Astrocyte of the spinal cord (primary cell): ENCODE measurements around the gene CFL2.
"Not testable (repeated sequence)": the region's sequence is repeated elsewhere in the genome, so short reads cannot be mapped to it uniquely, and the experiment has no call there.

Experiments
- DNase-seq: peaks from one replicate; pipeline ENCODE4 v3.0.0; 2011; ENCODE audit warnings: low read depth, low spot score
- H3K4me3 ChIP-seq: 2 replicates; pipeline ENCODE4 v1.5.1; 2011; ENCODE audit warnings: low read depth, mild to moderate bottlenecking, low read length, moderate library complexity
- in situ Hi-C: cut with HindIII; loops from 2 replicates; pipeline ENCODE4 v1.10.0; 2017; ENCODE audit warnings: low sequenced_read_pairs
- TF ChIP-seq, protein P1 (sequence below): IDR thresholded peaks from 2 replicates; pipeline ENCODE4 v1.5.1; 2012; ENCODE audit warnings: low read depth, mild to moderate bottlenecking, low read length, inconsistent platforms

Gene CFL2

DNA sequence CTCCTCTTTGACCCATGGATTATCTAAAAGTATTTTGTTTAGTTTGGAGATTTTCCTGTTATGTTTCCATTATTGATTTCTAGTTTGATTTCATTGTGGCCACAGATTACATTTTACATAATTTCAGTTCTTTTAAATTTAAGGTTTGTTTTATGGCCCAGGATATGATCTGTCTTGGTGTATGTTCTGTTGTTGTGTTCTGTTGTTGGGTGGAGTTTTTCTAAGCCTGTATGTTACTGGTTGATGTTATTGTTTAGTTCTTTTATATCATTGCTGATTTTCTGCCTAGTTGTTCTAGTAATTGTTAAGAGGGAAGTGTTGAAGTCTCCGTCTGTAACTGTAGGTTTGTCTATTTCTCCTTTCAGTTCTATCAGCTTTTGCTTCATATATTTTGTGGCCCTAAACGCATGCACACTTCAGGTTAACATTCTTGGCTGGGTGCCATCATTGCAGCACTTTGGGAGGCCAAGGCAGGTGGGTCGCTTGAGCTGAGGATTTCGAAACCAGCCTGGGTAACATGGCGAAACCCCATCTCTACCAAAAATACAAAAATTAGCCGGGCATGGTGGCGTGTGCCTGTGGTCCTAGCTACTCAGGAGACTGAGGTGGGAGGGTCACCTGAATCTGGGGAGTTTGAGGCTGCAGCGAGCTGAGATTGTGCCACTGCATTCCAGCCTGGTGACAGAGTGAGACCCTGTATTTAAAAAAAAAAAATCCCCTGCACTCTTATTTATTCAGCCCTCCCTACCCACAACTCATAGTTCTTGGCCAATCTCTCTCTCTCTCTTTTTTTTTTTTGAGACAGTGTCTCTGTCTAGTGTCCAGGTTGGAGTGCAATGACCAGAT lies 28.1 kb upstream of the CFL2 start:
- no peak overlapping the region for H3K4me3 ChIP-seq
- DNase-seq = no peak
- in situ Hi-C loops = no loop called here
- TF ChIP-seq, protein P1, sequence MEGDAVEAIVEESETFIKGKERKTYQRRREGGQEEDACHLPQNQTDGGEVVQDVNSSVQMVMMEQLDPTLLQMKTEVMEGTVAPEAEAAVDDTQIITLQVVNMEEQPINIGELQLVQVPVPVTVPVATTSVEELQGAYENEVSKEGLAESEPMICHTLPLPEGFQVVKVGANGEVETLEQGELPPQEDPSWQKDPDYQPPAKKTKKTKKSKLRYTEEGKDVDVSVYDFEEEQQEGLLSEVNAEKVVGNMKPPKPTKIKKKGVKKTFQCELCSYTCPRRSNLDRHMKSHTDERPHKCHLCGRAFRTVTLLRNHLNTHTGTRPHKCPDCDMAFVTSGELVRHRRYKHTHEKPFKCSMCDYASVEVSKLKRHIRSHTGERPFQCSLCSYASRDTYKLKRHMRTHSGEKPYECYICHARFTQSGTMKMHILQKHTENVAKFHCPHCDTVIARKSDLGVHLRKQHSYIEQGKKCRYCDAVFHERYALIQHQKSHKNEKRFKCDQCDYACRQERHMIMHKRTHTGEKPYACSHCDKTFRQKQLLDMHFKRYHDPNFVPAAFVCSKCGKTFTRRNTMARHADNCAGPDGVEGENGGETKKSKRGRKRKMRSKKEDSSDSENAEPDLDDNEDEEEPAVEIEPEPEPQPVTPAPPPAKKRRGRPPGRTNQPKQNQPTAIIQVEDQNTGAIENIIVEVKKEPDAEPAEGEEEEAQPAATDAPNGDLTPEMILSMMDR = no peak

DNA sequence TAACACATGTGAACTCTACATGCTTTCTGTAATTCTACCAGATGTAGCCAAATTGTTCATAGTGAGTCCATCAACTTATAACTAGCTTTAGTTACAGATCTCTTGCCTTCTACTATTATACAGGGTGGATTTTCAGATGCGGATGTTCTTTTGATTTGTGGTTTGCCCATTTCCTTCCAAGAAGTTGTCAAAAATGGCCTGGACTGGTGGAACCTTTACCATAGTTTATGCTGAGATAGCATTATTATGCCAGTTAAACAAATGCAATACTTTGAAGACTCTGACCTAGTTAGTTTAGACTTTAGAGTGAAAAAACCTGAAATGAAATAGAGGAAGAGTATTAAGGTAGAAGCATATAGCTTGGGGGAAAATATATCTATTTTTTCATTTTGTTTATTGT lies 27.4 kb upstream of the CFL2 start:
- TF ChIP-seq, protein P1 = no peak
- in situ Hi-C loops = no loop called here
- no peak overlapping the region for H3K4me3 ChIP-seq
- no peak for DNase-seq

- DNase-seq = peak; percentile 18
- in situ Hi-C loops, H3K4me3 ChIP-seq: not testable (repeated sequence)
These were observed 25.7 kb upstream of the CFL2 start for GRCh38 chr14:34740139-34740538.

- DNase-seq, H3K4me3 ChIP-seq, in situ Hi-C loops: not testable (repeated sequence)
These were observed 22.7 kb upstream of the CFL2 start for GRCh38 chr14:34737079-34737478.

- TF ChIP-seq, protein P1 = no peak
- peak; percentile 23 for DNase-seq
- in situ Hi-C loops = no loop called here
- H3K4me3 ChIP-seq = no peak overlapping the region
These were observed 18.9 kb upstream of the CFL2 start for GRCh38 chr14:34733245-34733644.

DNA sequence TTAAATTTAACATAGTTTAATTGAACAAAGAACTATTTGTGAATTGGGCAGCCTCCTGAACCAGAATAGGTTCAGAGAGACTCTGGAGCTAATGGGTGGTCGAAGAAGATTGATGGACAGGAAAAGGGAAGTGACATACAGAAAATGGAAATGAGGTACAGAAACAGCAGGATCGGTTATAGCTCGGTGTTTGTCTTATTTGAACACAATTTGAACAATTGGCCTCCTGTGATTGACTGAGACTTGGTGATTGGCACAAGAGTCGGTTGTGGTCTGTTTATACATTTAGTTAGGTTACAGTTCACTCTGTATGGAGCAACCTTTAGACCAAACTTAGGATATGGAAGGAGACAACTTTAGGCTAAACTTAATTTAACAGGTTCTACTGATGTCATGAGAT lies 18.4 kb upstream of the CFL2 start:
- in situ Hi-C loops = no loop called here
- DNase-seq = no peak
- H3K4me3 ChIP-seq = no peak overlapping the region
- TF ChIP-seq, protein P1 = no peak

DNA sequence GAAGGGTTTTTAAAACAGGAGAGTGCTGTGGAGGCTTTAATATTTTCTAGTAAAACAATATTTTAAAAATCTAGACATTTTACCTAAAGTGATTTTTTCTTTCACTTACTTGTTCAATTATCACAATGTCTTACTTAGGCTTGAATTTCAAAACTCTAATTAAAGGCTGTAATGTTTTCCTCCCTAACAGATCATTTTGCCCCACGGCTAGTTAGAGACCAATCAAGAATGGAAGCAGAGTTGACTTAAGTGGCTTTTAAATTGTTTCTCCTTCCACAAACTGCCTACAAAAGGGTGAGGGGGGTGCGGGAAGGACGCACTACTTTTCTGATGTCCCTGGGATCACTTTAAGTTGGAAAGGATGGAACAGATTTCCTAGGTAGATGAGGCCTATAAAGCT lies 9.5 kb upstream of the CFL2 start:
- in situ Hi-C loops = no loop called here
- TF ChIP-seq, protein P1 = no peak
- DNase-seq = no peak
- no peak overlapping the region for H3K4me3 ChIP-seq
